ENCODE data around the gene CNTN4. TPM values are rescaled to one million over a fixed set of nuclear protein-coding genes. Genes with fewer than 3 reads are reported as not detected.

The CNTN4 gene
- total and polyA plus RNA-seq, 2 of the 8 experiments (the other 6 are each of a cell fraction or from before 2014, with no cell fraction given): 0.41 to 2.2 TPM

GRCh38 chr3:2931265-2931664 lies 832.6 kb downstream of the CNTN4 start:
- Histone ChIP-seq H3K23me2 (ENCODE audit: low read depth, low read length) (no peaks in the 10 kb centered on the region), H2AFZ (ENCODE audit: low read length) (no peak overlapping the region), H2AK5ac (ENCODE audit: low read depth, low read length) (no peak overlapping the region), H4K91ac (replicated peaks; ENCODE audit: insufficient read length, low read length) (no peak overlapping the region), H3K27me3 (replicated peaks in 1 of 4; ENCODE audit: control insufficient read depth in 3 of 4, extremely low read depth in 1 of 4, insufficient read depth in 3 of 4, low read length in 3 of 4) (no peaks in the 10 kb centered on the region), H3K79me1 (ENCODE audit: low read depth, low read length) (no peaks in the 10 kb centered on the region), H3K27ac (ENCODE audit: low read depth, low read length) (no peak overlapping the region), H4K8ac (ENCODE audit: extremely low read depth, insufficient read depth, low read length) (no peak overlapping the region), H3K9me3 (ENCODE audit: insufficient read depth in 2 of 2, low read depth in 1 of 2, low read length in 1 of 2) (no peaks in the 10 kb centered on the region; a peak in 1 of 4 replicates), H4K20me1 (replicated peaks in 1 of 2; ENCODE audit: control insufficient read depth in 1 of 2, insufficient read depth in 2 of 2, low read length in 2 of 2) (no peaks in the 10 kb centered on the region), H2BK12ac (ENCODE audit: low read depth, low read length) (no peak overlapping the region), H3K23ac (ENCODE audit: insufficient read length) (no peak overlapping the region), H2BK5ac (ENCODE audit: low read depth, low read length) (no peak overlapping the region), H3K56ac (replicated peaks; ENCODE audit: insufficient read length, low read depth, low read length) (no peak overlapping the region), H3K18ac (ENCODE audit: extremely low read depth, low read length) (no peak overlapping the region), H3K36me3 (ENCODE audit: control insufficient read depth in 2 of 4, insufficient read depth in 4 of 4, low read length in 3 of 4) (no peaks in the 10 kb centered on the region), H3K9ac (replicated peaks in 1 of 4; ENCODE audit: extremely low read depth in 1 of 4, low read depth in 3 of 4, low read length in 3 of 4) (no peak overlapping the region), H4K5ac (ENCODE audit: insufficient read length, low read depth, low read length) (no peak overlapping the region), H2BK120ac (replicated peaks; ENCODE audit: low read depth, low read length) (no peak overlapping the region), H3K14ac (ENCODE audit: insufficient read length) (no peak overlapping the region), H3K4ac (replicated peaks; ENCODE audit: insufficient read length, low read depth, low read length) (no peak overlapping the region), H3K4me1 (replicated peaks in 1 of 4; ENCODE audit: control insufficient read depth in 3 of 4, insufficient read depth in 4 of 4, low read length in 3 of 4) (no peaks in the 10 kb centered on the region), H3K4me2 (ENCODE audit: insufficient read depth in 1 of 2, low read depth in 2 of 2, low read length in 2 of 2) (no peak overlapping the region), H3K4me3 (ENCODE audit: extremely low read depth in 1 of 4, insufficient read depth in 2 of 4, low read depth in 3 of 4, low read length in 4 of 4) (no peak overlapping the region), H2BK15ac (ENCODE audit: low read length) (no peak overlapping the region), H3K79me2 (ENCODE audit: control insufficient read depth in 1 of 2, insufficient read depth in 2 of 2, low read length in 2 of 2) (no peaks in the 10 kb centered on the region), H2BK20ac (ENCODE audit: low read length) (no peak overlapping the region)
- POLR2A ChIA-PET (ENCODE audit: partially characterized antibody): no interaction called here
- DNase-seq (ENCODE audit: low read depth in 1 of 2, low spot score in 2 of 2): no peak
- WGBS, 2 experiments (ENCODE audit: extremely low coverage in 1 of 2, insufficient coverage in 1 of 2, insufficient read length in 1 of 2, insufficient replicate concordance in 2 of 2, low coverage in 1 of 2, low lambda C conversion rate in 2 of 2, missing lambda C conversion rate in 1 of 2): 95% methylated on average over 4 of the region's 4 CpGs; no CpG with 5 or more reads in 1 of the 2 experiments
- FAIRE-seq: no peak
- CTCF ChIA-PET (ENCODE audit: partially characterized antibody): no interaction called here
- no peak for TF ChIP-seq HDAC2 (IDR thresholded peaks at IDR 0.05; ENCODE audit: borderline replicate concordance in 1 of 2, low read depth in 2 of 2, low read length in 2 of 2)
- TF ChIP-seq EZH2 (IDR thresholded peaks at IDR 0.05; ENCODE audit: low read depth, low read length, severe bottlenecking): no peak
- no peak for TF ChIP-seq SP2 (IDR thresholded peaks at IDR 0.05; ENCODE audit: low read length)
- no peak for TF ChIP-seq SRF (IDR thresholded peaks at IDR 0.05; ENCODE audit: low read depth, low read length)
- no peak for TF ChIP-seq NRF1 (IDR thresholded peaks at IDR 0.05; ENCODE audit: low read depth, low read length)
